Middle frontal gyrus (tissue), 1 donor: ENCODE data around the gene SLCO2B1.

Source experiments
- DNase-seq: peaks from one replicate; pipeline ENCODE4 v3.0.0-alpha.2; 2015; ENCODE audit warnings: low spot score; ENCODE audit errors: extremely low spot score

SLCO2B1 gene

DNA sequence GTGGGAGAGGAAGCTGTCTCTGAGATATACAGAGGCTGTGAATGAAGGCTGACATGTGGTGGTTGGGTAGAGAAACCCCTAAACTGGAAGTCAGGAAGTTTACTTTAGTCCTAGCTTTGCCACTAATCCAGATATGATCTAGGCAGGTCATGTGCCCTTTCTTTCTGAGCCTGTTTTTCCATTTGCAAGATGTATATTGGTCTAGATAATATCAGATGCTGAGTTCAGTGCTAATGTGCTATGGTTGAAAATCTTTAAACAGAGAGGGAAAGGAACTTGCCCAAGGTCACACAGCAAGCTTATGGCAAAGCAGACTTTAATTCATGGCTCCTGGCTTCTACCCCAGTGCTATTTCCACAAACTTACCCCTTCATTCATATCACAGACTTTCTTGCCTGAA lies 63.9 kb downstream of the SLCO2B1 start:
- no peak for DNase-seq

DNA sequence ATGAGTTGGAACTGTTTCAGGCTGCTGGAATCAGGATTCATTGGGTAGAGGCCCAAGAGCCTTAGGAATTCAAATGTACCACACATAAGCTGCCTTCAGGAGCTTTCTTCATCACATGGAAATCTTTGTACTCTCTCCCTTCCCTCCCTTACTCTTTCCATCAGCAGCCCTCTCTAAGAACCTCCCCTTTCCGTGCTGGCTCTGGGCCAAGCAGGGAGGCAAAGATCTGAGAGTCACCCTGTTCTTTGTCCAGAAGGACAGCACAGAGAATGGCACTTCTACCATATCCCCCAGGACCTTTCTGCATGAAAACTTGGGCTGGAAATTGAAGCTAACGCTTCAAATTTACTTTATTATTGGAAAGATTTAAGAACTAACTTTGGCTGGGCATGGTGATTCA lies 69.0 kb downstream of the SLCO2B1 start:
- DNase-seq = no peak

DNA sequence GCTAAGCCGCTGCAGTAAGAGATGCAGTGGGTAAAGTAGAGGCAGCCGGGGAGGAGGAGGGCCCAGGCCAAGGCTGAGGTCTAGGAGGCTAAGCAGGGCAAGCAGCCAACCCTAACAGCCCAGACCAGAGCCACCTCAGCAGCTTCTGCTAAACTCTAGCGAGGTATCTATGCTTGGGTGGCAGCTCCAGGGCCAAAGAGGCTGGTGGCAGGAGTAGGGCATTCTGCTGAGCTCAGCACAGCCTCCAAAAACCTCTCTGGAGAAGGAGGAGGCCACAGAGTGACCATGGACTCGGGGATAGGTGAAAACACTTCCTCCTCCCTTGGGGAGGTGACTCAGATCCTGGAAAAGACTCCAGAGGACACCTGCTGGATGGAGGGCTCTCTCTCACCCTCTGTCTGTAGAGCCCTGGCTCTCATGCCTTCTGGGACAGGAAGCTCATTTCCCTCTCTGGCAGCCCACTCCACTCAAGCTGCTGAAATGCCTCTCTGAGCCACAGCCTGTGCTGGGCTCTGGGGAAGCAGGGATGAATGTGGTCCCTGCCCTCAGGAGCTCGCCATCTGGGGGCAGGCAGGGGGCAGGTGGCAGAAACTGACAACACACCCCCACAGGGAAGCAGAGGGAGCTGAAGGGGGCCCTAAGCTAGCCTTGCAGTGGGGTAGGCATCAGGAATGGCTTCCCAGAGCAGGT lies 73.2 kb downstream of the SLCO2B1 start:
- DNase-seq = no peak

DNA sequence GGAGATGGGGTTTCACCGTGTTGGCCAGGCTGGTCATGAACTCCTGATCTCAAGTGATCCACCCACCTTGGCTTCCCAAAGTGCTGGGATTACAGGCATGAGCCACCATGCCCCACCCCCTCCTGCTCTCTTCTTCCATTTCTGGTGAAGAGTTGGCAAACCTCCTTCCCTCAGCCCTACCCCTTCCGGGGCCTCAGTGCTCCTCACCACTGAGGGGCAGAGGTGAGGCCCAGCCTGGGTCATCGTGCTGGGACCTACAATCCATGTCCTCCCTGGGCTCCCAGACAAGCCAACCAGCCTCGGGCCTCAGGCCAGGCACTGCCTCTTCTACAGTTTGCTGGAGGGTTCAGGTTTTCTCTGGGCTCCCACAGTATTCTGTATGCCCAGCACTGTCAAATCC lies 74.9 kb downstream of the SLCO2B1 start:
- DNase-seq = no peak

DNA sequence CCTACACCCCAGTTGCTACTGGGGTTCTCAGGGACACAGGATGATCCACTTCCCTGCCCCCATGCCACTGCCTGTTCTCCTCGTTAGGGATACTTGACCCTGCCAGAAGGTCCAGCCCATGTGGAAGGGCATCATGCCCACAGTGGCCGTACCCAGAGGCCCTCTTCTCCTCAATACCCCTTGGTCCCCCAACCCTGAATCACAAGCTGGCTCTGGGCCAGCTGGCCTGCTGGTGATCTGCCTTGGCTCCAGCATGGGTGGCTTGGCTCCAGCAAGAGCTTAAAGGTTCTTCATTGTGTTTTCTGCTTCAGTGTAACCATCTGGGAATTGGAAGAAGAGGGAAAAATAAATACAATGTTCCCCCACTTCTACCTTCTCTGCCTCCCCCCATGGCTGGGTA lies 78.6 kb downstream of the SLCO2B1 start:
- DNase-seq = no peak

DNA sequence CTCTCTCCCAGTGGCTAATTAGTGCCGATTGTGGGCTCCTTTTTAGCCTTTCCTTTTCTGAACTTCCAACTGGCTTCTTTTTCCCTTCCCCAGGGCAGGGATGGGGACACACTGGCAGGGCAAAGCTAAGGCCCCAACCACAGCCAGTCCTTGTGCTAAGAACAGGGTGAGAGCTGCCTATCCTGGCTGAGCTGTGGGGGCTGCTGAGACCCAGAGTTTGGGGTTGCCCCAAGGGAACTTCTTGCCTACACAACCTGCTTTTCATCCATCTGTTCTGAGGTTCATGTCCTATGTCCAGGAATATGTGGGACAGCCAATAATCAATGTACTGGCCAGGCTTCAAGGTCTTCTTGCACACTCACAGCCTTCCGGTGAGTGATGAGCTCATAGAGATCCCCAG lies 79.7 kb downstream of the SLCO2B1 start:
- no peak for DNase-seq

DNA sequence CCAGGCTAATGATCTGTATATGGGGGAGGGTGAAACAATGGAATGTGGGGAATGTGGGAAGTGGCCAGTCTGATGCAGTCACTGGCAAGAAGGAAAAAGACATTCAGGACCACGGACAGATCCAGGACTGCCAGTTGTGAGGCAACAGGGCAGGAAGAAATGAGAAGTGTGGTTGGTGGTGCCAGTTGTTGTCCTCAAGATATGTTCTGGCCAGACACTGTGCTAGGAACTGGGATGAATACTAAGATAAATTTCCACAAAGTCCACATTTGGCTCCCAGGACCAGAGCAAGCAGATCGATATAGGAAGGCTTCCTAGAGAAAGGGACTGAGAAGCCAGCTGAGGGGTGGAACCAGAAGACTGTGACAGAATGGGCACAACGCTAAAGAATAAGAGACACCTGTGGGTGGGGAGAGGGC lies 82.9 kb downstream of the SLCO2B1 start:
- DNase-seq = no peak

DNA sequence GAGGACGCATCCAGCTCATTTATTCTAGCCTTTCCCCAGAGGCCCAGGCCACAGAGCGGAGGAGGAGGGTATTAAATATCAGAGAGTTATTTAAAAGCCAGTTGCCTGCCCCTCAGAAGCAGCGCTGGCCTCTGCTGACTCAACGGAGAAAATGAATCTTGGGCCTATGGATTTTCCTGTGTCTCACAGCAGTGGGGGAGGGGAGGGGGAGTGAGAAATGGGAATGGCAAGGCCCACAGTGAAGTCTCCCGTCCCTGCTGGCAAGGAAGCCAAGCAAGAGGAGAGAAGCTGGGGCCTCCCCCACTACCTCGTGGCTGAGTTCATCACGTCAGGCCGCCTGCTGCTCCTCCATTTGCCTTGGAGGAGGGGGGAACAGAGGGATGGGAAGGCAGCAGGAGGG lies 85.2 kb downstream of the SLCO2B1 start:
- no peak for DNase-seq

DNA sequence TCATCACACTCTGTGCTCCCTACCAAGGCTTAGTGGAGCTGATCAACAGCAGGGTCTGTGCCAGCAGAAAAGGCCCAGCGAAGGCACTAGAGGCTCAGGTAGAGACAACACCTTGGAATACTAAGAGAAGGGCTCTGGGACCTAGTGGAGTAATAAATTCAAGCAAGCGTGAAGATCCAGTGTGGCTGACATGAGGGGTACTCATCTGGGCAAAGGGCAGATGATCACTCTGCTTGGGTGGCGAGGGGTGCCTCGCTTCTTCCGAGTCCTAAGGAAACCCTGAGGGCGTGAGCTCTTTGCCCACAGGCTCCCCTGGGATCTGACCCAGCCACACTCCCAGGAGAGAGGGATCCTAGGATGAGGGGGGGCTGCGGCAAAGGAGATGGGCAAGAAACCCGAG lies 86.1 kb downstream of the SLCO2B1 start:
- DNase-seq = no peak

DNA sequence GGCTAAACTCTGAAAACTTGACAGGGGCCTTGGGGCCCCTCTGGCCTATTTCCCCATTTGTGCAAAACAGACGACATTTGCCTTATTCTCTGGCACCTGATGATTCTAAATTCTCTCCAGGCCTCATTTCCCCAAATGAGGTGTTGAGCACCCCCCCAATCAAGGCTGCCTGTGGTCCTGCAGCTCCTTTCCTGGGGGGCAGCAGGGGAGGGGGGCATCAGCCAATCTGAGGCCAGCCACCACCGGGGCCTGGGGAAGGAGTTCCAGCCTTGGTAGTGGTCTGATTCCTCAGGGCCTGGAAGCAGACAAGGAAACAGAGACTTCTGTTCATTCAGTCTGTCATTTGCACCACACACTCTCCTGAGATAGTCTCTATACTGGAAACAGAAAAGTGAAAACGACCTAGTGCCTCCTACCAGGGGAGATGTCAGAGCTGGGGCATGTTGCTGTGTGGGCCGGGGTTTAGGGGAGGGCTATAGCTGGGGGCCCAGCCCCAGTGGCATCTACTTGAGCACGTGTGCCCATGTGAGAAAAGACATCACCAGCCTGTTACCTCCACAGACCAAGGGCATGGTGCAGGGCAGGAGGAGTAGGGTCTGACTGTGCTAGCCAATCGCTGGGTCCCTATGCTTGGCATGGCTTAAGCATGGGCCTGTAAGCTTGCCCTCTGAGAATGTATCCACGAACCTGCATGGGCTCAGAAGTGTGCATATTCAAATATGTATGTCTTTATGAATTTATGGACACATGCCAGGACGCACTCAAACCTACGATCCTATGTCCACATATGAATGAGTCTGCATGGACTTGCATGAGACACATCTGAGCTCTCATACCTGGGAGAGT lies 87.9 kb downstream of the SLCO2B1 start:
- DNase-seq = no peak

DNA sequence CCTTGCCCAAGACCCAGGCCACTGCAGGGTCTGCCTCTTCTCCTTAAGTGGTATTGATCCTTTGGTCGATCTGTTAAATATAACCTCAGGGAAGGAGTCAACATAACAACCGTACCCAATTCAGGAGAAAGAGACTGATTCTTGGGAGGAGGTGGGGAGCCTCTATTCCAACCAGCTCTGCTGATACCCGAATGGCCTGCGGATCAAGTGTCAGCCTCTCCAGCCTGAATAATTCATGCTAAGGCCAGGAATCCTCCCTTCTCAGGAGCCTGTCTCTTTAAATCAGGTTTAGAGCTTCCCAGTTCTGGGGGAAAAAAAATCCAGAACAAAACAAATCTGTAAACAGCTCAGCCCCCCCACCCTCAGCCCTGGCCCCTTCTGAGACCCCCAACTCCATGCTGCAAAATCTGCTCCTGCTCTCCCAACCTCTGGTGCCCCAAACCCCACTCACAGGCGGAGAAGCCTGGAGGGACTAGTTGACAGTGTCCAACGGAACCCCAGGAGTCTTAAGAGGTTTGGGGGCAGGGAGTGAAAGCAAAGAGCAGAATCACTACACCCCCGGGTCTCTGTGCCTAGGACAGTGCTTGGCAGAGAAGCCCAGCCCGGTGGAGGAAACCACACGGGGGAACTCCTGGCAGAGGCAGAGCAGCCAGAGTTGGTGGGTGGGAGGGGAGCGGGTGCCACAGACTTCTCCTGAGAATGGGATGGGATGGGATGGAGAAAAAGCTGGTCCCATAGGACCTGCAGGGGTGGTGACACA lies 88.8 kb downstream of the SLCO2B1 start:
- DNase-seq = no peak

DNA sequence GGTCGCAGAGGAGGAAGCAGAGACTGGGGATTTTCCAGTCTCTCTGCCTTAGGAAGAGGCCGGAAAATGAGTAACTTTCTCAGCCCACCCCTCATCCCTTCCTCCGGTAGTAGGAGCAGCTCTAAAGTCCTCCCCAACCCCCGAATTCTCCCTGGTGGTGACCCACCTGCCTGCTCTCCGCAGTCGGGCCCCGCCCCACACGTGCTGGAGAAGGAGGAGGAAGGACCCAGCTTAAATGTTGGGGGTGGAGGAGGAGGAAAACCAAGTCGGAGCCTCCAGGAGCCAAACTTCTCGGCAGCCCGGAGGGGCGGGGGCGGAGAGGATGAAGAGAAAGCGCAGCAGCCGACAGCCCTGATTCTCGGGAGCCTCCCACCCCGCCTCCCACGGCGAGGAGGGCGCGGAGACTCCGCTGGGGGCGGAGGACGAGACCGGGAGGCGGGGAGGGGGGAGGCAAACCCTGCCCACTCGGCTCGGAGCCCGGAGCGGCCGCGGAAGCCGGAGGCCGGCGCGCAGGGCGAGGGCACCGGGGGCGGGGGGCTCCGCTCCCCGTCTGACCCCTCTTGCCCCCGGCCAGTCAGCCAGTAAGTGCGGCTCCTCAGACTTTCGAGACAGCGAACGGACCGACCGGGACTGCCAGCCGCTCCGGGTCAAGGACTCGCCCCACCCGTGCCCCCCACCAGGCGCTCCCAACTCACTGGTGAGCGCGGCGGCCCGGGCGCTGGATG lies 89.6 kb downstream of the SLCO2B1 start, which contains the start of gene TPBGL:
TPBGL (plus strand) TSS at position 464 of the 725 bp plus-strand sequence. CDS start 276 bp downstream, outside the sequence.
- no peak for DNase-seq

DNA sequence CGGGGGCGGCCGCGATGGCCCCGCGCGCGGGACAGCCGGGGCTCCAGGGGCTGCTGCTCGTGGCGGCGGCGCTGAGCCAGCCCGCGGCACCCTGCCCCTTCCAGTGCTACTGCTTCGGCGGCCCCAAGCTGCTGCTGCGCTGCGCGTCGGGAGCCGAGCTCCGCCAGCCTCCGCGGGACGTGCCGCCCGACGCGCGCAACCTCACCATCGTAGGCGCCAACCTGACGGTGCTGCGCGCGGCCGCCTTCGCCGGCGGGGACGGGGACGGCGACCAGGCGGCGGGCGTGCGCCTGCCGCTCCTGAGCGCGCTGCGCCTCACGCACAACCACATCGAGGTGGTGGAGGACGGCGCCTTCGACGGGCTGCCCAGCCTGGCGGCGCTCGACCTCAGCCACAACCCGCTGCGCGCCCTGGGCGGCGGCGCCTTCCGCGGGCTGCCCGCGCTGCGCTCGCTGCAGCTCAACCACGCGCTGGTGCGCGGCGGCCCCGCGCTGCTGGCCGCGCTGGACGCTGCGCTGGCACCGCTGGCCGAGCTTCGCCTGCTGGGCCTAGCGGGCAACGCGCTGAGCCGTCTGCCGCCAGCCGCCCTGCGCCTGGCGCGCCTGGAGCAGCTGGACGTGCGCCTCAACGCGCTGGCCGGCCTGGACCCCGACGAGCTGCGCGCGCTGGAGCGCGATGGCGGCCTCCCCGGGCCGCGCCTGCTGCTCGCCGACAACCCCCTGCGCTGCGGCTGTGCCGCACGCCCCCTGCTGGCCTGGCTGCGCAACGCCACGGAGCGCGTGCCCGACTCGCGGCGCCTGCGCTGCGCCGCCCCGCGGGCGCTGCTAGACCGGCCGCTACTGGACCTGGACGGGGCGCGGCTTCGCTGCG lies 90.4 kb downstream of the SLCO2B1 start:
- DNase-seq = peak; percentile 75

DNA sequence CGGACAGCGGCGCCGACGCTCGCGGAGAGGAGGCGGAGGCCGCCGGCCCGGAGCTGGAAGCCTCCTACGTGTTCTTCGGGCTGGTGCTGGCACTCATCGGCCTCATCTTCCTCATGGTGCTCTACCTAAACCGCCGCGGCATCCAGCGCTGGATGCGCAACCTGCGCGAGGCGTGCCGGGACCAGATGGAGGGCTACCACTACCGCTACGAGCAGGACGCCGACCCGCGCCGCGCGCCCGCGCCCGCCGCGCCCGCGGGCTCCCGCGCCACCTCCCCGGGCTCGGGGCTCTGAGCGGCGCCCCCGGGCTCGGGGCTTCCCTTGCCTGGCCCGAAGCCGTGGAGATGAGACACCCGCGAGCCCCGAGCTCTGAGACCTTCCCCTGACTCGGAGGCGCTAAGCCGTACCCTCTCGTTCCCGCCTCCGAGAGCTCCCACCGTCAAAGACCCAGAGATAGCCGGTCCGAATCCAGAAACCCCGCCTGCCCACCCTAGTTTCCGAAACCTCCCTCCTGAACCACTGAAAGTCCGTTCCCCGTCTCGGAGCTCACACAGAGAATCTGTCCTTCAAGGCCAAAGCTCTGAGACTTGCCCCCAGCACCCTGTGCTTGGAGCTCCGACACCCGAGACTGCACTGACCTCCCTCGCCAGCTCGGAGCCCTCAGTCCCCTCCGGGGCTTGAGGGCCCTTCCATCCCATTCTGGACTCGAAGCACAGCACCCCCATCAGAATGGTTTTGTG lies 91.2 kb downstream of the SLCO2B1 start:
- no peak for DNase-seq

DNA sequence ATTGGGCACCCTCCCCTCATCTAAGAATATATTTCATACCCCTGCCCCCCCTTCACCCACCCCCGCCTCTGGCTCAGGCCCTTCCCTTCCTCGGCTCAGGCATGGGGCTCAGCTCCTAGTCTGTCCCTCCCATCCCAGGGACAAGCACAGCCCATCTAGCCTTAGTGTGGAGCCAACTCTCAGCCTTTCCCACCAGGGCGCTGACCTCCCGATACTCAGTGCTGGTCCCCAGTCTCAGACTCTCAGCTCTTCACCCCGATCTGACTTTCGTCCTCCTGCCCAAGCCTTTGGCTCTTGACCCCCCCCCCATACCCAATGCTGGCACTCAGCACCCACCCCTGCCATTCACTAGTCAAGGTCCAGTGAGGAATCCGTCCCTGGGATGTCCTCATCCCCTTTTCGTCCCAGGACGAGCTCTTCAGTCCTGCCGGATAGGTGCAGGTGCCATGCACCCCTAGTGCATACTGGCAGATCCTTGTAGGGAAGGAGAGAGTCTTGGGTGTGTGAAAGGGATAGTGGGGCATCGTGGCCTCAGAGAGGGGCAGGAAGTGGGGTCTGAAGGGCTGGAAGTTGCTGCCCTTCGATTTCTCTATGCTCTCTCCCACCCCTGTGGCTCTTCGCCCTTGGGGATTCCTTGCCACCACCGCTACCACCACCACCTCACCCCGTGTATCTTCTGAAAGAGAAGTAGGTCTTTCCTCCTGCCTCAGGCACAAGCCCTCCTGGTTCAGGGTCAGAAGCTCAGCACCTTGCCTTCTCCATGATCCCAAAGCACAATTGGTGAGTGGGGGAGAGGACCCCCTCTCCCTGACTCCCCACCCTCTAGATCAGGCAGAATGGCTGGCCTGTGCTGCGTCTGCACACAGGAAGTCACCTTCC lies 92.1 kb downstream of the SLCO2B1 start:
- no peak for DNase-seq

DNA sequence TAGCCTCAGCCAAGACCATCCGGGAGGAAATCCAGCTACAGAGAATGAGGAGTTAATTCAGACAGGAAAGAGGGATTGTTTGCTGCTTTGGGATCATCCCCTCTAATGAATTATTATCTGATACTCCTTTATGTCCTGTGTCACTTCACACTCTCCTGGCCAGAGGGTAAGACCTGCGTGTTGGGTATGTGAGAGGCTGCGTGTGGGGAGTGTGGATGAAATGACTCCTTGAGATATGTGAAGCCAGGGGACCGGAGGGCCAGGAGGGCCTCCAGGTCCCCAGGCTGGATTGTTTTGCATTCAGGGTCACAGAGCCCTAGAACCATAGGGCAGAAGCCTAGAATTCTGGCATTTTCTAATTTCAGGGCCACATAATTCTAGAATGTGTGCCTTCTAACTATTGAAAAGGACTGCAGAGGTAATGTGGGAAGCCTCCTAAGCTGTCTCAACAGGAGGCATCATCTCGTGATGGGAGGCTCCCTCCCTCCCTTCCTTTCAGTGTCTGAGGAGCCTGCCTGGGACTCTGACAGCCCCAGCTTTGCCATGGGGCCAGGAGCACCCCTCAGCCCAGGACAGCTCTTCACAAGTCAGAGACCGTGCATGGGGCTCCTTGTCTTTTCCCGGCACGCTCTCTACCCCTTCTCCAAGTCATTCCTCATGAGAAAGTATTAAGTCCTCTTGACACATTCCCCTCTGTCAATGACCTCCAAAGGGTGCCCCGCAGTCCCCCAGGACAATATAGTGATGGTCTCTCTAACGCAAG lies 93.3 kb downstream of the SLCO2B1 start:
- no peak for DNase-seq

DNA sequence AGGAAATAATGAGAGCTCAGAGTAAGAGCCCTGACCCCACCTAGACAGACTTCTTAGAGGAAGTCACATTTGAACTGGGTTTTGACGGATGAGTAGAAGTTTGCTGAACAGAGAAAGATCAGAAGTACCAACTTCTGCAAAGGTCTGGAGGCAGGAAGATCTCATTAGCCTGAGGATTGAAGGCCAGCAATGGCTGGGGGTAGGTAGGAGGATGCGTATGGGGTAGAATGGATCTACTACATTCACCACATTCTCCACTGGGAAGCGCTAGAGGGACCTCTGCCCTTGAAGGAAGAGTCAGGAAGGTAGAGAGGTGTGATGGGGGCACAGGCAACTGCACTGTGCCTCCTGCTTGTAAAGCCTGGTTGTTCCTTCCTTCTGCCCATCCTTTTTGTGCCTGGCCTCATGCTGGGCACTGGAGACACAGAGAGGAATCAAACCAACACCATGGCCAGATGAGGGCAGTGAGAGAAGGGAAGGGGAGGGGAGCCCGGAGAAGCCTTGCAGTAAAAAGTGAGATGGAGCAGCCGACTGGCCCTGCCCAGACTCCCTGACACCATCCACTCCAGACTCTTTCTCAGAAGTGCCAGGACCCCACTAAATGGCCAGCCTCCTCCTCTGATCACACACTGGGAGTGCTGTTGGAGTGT lies 94.6 kb downstream of the SLCO2B1 start:
- DNase-seq = no peak
